Suppressor macrophage treated with lipopolysaccharide for 4 hours (primary cell): Measurements from ENCODE around the gene ABCA8.
A peak's percentile ranks its signal among the peaks of the same experiment; 100 is the strongest.

Experiments used
- DNase-seq: peaks from one replicate; pipeline ENCODE4 v3.0.0-alpha.2; 2020

ABCA8 gene

GRCh38 chr17:68943123-68943811 lies 11.9 kb downstream of the ABCA8 start:
- DNase-seq = no peak

GRCh38 chr17:68942389-68942788 lies 12.8 kb downstream of the ABCA8 start:
- DNase-seq = no peak

- DNase-seq = peak; percentile 8
These were observed 13.4 kb downstream of the ABCA8 start for GRCh38 chr17:68941761-68942160.

GRCh38 chr17:68939195-68939594 lies 16.0 kb downstream of the ABCA8 start:
- DNase-seq = no peak

- DNase-seq = no peak
These were observed 17.2 kb downstream of the ABCA8 start for GRCh38 chr17:68937890-68938514.

- DNase-seq = no peak
These were observed 27.7 kb downstream of the ABCA8 start for GRCh38 chr17:68927516-68927915.

- DNase-seq = peak; percentile 52
These were observed 30.1 kb downstream of the ABCA8 start for GRCh38 chr17:68924793-68925720.

GRCh38 chr17:68910789-68911431 lies 44.3 kb downstream of the ABCA8 start:
- DNase-seq = no peak

- DNase-seq = peak; percentile 16
These were observed 44.9 kb downstream of the ABCA8 start for GRCh38 chr17:68910251-68910705.

GRCh38 chr17:68909066-68909465 lies 46.1 kb downstream of the ABCA8 start:
- DNase-seq = peak; percentile 93

- DNase-seq = peak; percentile 28
These were observed 47.1 kb downstream of the ABCA8 start for GRCh38 chr17:68908045-68908444.

- no peak for DNase-seq
These were observed 48.6 kb downstream of the ABCA8 start for GRCh38 chr17:68906638-68907037.

- no peak for DNase-seq
These were observed 51.9 kb downstream of the ABCA8 start for GRCh38 chr17:68903286-68903685.

GRCh38 chr17:68897557-68897956 lies 57.6 kb downstream of the ABCA8 start:
- no peak for DNase-seq

- no peak for DNase-seq
These were observed 62.5 kb downstream of the ABCA8 start for GRCh38 chr17:68892658-68893057.

GRCh38 chr17:68892193-68892592 lies 63.0 kb downstream of the ABCA8 start:
- no peak for DNase-seq

- DNase-seq = no peak
These were observed 68.8 kb downstream of the ABCA8 start for GRCh38 chr17:68886401-68886800.

- DNase-seq = no peak
These were observed 70.3 kb downstream of the ABCA8 start for GRCh38 chr17:68884888-68885287.

GRCh38 chr17:68878226-68878885 lies 76.8 kb downstream of the ABCA8 start:
- no peak for DNase-seq

GRCh38 chr17:68871447-68871846 lies 83.7 kb downstream of the ABCA8 start:
- no peak for DNase-seq

- no peak for DNase-seq
These were observed 84.2 kb downstream of the ABCA8 start for GRCh38 chr17:68870976-68871375.

GRCh38 chr17:68870161-68870826 lies 84.9 kb downstream of the ABCA8 start:
- no peak for DNase-seq
